H1 (cell line): ENCODE results near the gene OVCH1. TPM values are rescaled to one million over a fixed set of nuclear protein-coding genes. Genes with fewer than 3 reads are reported as not detected.

Experiments used
- HDAC2 ChIP-seq, 2 experiments: fragments of 300-600 bp in 1 of 2; sonication (generic) in 1 of 2; IDR thresholded peaks; 2 replicates each; pipeline ENCODE4 v1.6.1; 2011 to 2012; ENCODE audit warnings: low read depth in 2 of 2, low read length in 2 of 2, mild to moderate bottlenecking in 2 of 2, moderate library complexity in 2 of 2, borderline replicate concordance in 1 of 2, inconsistent platforms in 1 of 2
- JUN ChIP-seq: IDR thresholded peaks from 2 replicates; pipeline ENCODE4 v1.6.1; 2011; ENCODE audit warnings: low read depth, mild to moderate bottlenecking, improper control_type of control experiment, low read length
- SIX5 ChIP-seq: IDR thresholded peaks from 2 replicates; pipeline ENCODE4 v1.6.1; 2011; ENCODE audit warnings: mild to moderate bottlenecking, low read depth, low read length
- TAF1 ChIP-seq: IDR thresholded peaks from 2 replicates; pipeline ENCODE4 v1.6.1; 2011; ENCODE audit warnings: mild to moderate bottlenecking, low read depth, low read length
- TCF12 ChIP-seq: IDR thresholded peaks from 2 replicates; pipeline ENCODE4 v1.6.1; 2011; ENCODE audit warnings: low read depth, mild to moderate bottlenecking, low read length
- TEAD4 ChIP-seq: IDR thresholded peaks from 2 replicates; pipeline ENCODE4 v1.6.1; 2012; ENCODE audit warnings: low read depth, low read length, inconsistent platforms, mixed read lengths
- polyA plus RNA-seq, 7 experiments: library from polyadenylated mRNA; depleted of rRNA in 3 of 7; stranded (reverse) in 5 of 7; unstranded in 2 of 7; fragments of >200 nt in 5 of 7; fragments of 200-250 nt in 2 of 7; gene quantifications; 1 replicate in 5 of 7; 2 replicates in 1 of 7; 4 replicates in 1 of 7; pipeline versions ENCODE4 v1.2.1 to v1.2.3, GENCODE V29; 2011 to 2013; ENCODE audit warnings: missing spikeins in 2 of 7, mixed read lengths in 2 of 7
- total RNA-seq: library from RNA; stranded (reverse); fragmentation: NEBNext Ultra II Directional; extraction: Animal tissue kit (Norgen Biotek cat#: 25700); gene quantifications from 2 replicates; pipeline ENCODE4 v1.2.1, GENCODE V29; 2021

OVCH1 gene
- total and polyA plus RNA-seq, 2 of the 8 experiments (the other 6 are each of a cell fraction or from before 2014, with no cell fraction given), result 0.07 TPM; not detected in 1

DNA sequence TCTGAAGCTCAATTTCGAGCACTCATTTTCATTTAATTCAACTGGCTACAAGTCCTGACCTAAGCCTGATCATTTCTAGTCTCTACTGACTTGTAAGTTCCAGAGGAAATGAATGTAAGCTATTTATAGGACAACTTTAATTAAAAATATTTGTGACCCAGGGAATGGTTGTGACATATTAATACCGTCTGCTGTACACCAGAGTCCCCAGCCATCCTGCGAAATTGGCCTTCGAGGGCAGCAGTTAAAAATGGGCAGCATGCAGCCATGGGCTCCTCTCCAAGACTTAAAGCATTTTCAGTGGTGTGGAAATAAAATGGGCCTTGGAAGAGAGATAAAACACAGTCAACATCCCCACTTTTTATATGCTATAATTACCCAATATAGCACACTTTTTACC is 30.7 kb upstream of the OVCH1 start (continued):
- no peak for TF ChIP-seq HDAC2 (IDR thresholded peaks at IDR 0.05; ENCODE audit: borderline replicate concordance in 1 of 2, low read depth in 2 of 2, low read length in 2 of 2)
- no peak for TF ChIP-seq JUN
- no peak for TF ChIP-seq TAF1
- no peak for TF ChIP-seq SIX5
- TF ChIP-seq TCF12, result no peak
- TF ChIP-seq TEAD4, result no peak
